Endometrium (tissue), 2 donors: ENCODE results near the gene PPA1.
"Not testable (repeated sequence)": the region's sequence is repeated elsewhere in the genome, so short reads cannot be mapped to it uniquely, and the experiment has no call there.

ENCODE experiments used
- FAIRE-seq: peaks from 2 replicates; lab custom pipeline; 2012; peaks lifted over from hg19 to GRCh38; lab: Jason Lieb, UNC
- donor health status: control.
- donor health status: control.

The PPA1 gene

DNA sequence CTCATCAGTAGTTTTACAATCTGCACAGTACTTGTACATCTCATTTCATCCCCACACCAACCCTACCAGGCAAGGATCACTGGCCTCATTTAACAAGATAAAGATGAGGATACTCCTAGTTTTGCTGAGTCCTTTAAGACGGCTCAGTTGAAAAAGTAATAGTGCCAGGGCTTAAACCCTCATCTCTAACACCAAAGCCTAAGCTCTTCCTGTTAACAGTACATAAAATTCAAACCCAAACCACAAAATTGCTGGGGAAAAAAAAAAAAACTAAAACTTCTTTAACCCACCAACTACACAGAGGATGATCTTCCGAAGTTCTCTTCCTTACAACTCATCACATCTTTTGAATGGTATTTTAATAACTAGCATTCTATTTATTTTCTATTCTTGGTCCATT, 64.2 kb downstream of the PPA1 start:
- no peak for FAIRE-seq

DNA sequence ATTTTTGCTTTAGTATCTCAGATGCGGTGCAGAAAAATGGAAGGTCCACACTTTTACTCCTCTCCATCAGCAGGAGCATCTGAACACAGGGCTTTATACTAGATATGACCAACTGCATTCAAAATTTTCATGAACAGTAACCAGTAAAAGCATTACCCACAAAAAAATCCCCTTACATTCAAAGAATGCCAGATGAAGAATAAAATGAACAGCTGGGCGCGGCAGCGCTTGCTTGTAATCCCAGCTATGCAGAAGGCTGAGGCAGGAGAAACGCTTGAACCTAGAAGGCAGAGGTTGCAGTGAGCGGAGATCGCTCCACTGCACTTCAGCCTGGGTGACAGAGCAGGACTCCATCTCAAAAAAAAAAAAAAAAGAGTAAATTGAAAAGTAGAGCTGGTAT, 66.0 kb downstream of the PPA1 start:
- FAIRE-seq = no peak

DNA sequence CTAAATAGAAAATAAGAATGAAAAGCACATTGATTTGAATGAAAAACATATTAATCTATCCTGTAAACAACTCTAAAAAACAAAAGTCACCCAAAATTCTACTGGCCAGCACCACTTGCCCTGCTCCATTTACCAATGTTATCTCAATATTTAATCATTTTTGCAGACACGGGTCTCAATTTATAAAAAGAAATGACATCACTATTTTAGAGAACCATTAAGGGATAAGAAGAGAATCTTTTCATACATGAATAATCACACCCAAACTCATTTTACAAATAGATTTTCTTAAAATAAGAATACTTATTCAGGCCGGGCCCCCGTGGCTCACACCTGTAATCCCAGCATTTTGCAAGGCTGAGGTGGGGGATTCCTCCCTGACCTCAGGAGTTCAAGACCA, 66.8 kb downstream of the PPA1 start:
- no peak for FAIRE-seq

DNA sequence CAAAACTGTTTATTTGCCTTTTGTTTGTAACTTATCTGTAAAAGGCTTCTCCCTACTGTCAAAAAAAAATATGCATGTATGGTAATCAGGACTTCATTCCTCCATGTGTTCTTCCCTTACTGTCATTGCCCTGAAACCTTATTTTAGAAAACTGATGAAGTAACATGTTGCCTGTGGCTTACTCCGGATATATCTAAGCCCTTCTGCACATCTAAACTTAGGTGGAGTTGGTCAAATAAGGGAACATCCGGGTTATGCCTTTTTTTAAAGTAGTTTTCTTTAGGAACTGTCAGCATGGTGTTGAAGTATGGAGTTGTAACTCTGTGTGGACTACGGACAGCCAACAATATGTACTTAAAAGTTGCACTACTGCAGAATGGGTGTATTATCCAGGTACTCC, 69.1 kb downstream of the PPA1 start:
- FAIRE-seq = no peak

DNA sequence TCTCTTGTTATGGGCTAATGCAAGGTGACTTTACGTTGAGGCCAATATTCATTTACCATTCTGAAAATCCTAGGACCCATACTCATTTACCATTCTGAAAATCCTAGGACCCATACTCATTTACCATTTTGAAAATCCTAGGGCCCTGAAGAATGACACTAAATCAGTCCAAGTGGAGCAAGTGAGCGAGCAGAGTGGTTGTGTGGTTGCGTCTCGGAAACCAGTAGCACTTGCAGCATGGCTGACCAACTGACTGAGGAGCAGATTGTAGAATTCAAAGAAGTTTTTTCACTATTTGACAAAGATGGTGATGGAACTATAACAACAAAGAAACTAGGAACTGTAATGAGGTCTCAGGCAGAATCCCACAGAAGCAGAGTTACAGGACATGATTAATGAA, 69.8 kb downstream of the PPA1 start:
- no peak for FAIRE-seq

DNA sequence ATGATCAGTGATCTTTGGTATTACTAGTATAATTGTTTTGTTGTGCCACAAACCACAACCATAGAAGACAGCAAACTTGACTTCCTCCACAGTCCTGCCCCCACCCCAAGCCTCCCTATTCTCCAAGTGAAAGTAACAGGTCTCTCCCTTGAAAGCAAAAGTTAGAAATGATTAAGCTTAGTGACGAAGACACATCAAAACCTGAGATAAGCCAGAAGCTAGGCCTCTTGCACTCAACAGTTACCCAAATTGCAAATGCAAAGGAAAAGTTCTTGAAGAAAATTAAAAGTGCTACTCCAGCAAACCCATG, 70.4 kb downstream of the PPA1 start:
- no peak for FAIRE-seq

DNA sequence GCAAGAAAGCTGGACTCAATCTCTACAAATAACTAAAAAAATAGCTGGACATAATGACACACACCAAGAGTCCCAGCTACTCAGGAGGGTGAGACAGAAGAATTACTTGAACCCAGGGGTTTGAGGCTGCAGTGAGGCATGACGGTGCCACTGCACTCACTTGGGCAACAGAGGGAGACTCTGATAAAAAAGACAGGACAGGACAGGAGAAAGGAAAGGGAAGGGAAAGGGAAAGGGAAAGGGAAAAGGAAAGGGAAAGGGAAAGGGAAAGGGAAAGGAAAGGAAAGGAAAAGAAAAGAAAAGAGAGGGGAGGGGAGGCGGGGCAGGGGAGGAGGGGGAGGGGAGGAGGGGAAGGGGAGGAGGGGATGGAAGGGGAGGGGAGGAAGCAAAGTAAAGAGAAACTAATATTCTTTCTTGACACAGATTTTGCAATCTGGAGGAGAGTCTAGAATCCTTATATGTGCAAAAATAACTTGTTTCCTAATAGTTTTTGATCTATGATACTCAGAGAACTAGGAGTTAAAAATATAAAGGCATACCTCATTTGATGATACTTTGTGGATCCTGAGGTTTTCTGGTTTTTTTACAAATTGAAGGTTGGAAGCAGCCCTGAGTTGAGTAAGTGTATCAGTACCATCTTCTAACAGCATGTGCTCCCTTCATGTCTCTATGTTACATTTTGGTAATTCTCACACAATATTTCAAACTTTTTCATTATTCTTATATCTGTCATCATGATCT, 70.9 kb downstream of the PPA1 start:
- FAIRE-seq = no peak

DNA sequence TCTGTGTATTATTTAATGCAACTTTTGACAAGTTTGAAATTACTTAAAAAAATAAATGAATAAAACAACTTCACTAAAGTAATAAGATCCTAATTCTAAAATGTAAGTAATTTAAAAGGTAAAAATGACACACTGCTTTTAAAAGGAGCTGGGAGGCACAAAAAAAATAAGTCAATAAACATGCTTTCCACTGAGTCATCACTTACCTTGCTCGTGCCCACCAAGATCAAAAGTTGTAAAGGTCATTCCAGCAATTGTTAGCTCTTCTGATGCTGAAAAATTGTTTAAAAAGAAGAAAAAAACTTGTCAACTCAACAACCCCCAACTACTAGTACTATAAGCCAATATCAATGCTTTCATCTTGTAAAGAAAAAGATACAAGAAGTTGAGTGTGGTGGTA, 72.4 kb downstream of the PPA1 start:
- FAIRE-seq = no peak

DNA sequence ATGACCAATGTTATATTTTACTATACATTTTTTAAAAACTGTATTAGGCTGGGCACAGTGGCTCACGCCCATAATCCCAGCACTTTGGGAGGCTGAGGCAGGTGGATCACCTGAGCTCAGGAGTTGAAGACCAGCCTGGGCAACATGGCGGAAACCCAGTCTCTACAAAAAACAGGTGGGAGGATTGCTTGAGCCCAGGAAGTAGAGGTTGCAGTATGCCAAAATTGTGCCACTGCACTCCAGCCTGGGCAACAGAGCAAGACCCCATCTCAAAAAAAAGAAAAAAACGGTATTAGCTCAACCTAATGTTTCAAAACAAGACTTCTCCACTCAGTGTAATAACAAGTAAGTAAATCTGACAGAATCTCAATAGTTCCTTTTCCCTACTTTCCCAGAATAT, 73.9 kb downstream of the PPA1 start:
- not testable (repeated sequence) for FAIRE-seq

DNA sequence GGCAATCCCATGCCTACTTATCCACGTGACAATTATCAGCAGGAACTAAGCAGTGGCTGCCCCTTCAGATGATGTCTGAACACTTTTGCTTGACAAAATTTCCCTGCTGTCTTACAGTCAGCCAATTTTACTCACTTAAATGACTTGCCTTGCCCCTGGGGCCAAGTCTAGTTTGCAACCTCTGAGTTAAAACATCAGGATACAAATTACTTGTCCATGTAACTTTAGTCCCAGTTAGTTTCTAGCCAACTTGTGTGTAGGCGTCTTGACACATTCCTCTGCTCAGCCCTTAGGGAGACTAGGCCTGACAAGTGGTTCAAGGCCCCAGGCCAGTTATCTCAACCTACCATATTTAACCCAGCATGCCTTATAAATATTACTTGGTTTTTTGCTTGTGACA, 75.1 kb downstream of the PPA1 start:
- FAIRE-seq = no peak

DNA sequence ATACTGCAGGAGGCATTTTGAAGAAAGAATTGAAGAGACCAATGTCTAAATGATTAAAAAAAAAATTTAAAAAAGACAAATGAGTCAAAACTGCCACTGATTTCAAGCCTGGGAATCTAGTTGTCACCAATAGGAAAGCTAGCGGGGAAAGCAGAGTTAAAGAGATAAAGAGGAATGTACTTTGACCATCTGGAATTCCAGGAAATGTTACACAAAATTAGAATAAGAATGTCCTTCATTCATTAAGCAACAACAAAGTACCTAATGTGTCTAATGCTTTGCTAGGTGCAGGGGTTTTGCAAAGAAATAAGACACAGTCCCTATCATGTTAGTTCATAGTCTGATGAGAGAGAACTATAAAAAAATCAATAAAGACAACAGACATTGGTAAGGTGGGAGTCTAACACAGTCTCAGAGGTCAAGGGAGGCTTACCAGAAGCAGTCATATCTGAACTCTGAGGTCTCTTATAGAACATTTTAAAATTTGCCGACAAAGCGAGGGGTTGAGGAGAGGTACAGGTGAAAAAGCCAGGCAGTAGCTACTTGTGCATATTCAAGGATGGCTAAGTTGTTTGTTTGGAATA, 77.9 kb downstream of the PPA1 start:
- FAIRE-seq = no peak
